GM12878 (cell line): Measurements from ENCODE around the gene PDZRN4. TPM values are rescaled to one million over a fixed set of nuclear protein-coding genes. Genes with fewer than 3 reads are reported as not detected.

Source experiments
- ATAC-seq: fragments of 200-7000 bp; cut with Tn5 transposase; 3 replicates; pipeline ENCODE4 v1.9.1; 2020; ENCODE audit warnings: mild to moderate bottlenecking, moderate library complexity
- BruUV-seq: library from RNA; stranded (reverse); fragments of 400-500 nt; replicated peaks from 2 replicates; lab custom pipeline; 2021; lab: Mats Ljungman, UMichigan
- CTCF ChIA-PET: fragments of 300-600 bp; sonication (Branson Sonifier 250); formaldehyde crosslinking; extraction: SDS; loops from one replicate; lab custom pipeline; 2021; ENCODE audit warnings: inconsistent platforms; lab: Yijun Ruan, JAX
- POLR2A ChIA-PET: fragments of 350-600 bp; formaldehyde crosslinking; extraction: SDS; loops from one replicate; lab custom pipeline; 2021; ENCODE audit warnings: inconsistent platforms; lab: Charles Lee
- RAD21 ChIA-PET: fragments of 300-600 bp; sonication (Branson Sonifier 250); formaldehyde crosslinking; loops from one replicate; lab custom pipeline; 2023; ENCODE audit warnings: antibody characterized with exemption; ENCODE audit not compliant: unreplicated experiment; lab: Charles Lee
- SMC1A ChIA-PET: fragments of 300-600 bp; sonication (Branson Sonifier 250); formaldehyde crosslinking; loops from one replicate; lab custom pipeline; 2023; ENCODE audit not compliant: unreplicated experiment, uncharacterized antibody; lab: Charles Lee
- DNase-seq: peaks from one replicate; pipeline ENCODE4 v3.0.0-alpha.2; 2011; ENCODE audit warnings: low read depth, low spot score
- FAIRE-seq: peaks from 3 replicates; lab custom pipeline; 2011; peaks lifted over from hg19 to GRCh38; lab: Jason Lieb, UNC
- H2AFZ ChIP-seq: 2 replicates; pipeline ENCODE4 v1.6.0; 2011; ENCODE audit warnings: low read depth, low read length, control low read depth; ENCODE audit not compliant: control insufficient read depth
- H3K27ac ChIP-seq: 2 replicates; pipeline ENCODE4 v1.5.1; 2011; ENCODE audit warnings: control low read depth; ENCODE audit not compliant: control insufficient read depth, insufficient read depth
- H3K27me3 ChIP-seq, 2 experiments: replicated peaks in 1 of 2; 2 replicates each; pipeline versions ENCODE4 v1.6.0 to v1.6.1; 2011; ENCODE audit warnings: low read length in 1 of 2; ENCODE audit not compliant: control insufficient read depth in 2 of 2, insufficient read depth in 2 of 2
- H3K36me3 ChIP-seq, 2 experiments: 2 replicates each; pipeline ENCODE4 v1.5.1; 2011; ENCODE audit warnings: low read length in 1 of 2; ENCODE audit not compliant: control insufficient read depth in 2 of 2, insufficient read depth in 2 of 2
- H3K4me1 ChIP-seq: 2 replicates; pipeline ENCODE4 v1.6.1; 2011; ENCODE audit warnings: mild to moderate bottlenecking, low read length, moderate library complexity, mixed read lengths; ENCODE audit not compliant: control insufficient read depth, insufficient read depth
- H3K4me2 ChIP-seq: 2 replicates; pipeline ENCODE4 v1.6.0; 2011; ENCODE audit warnings: control low read depth; ENCODE audit not compliant: control insufficient read depth, insufficient read depth
- H3K4me3 ChIP-seq: fragments of 200-600 bp; sonication (generic); 2 replicates; pipeline ENCODE4 v1.5.1; 2016
- H3K79me2 ChIP-seq: 2 replicates; pipeline ENCODE4 v1.6.0; 2011; ENCODE audit warnings: low read length; ENCODE audit not compliant: control insufficient read depth, insufficient read depth
- H3K9ac ChIP-seq: 2 replicates; pipeline ENCODE4 v1.8.0; 2011; ENCODE audit warnings: low read length, control low read depth, mixed read lengths; ENCODE audit not compliant: control insufficient read depth, insufficient read depth
- H3K9me3 ChIP-seq: replicated peaks from 3 replicates; pipeline ENCODE4 v1.5.1; 2011; ENCODE audit warnings: mild to moderate bottlenecking, low read length; ENCODE audit not compliant: control insufficient read depth, insufficient read depth
- H4K20me1 ChIP-seq: 2 replicates; pipeline ENCODE4 v1.6.0; 2011; ENCODE audit not compliant: control insufficient read depth, insufficient read depth
- ATF7 ChIP-seq: fragments of 450-650 bp; IDR thresholded peaks from 2 replicates; pipeline ENCODE4 v1.6.1; 2016; ENCODE audit warnings: low read depth, mild to moderate bottlenecking
- CBX5 ChIP-seq: sonication (generic); IDR thresholded peaks from 2 replicates; pipeline ENCODE4 v1.6.1; 2016; ENCODE audit warnings: low read depth, moderate library complexity, mild to moderate bottlenecking, inconsistent platforms
- CEBPB ChIP-seq, 2 experiments: fragments of 150-350 bp in 1 of 2; IDR thresholded peaks; 2 replicates each; pipeline ENCODE4 v1.6.1; 2012 to 2014; ENCODE audit warnings: low read depth in 2 of 2, low read length in 2 of 2, borderline replicate concordance in 1 of 2, inconsistent platforms in 1 of 2
- EP300 ChIP-seq, 2 experiments: fragments of 150-350 bp in 1 of 2; IDR thresholded peaks; 2 replicates each; pipeline ENCODE4 v1.6.1; 2011 to 2012; ENCODE audit warnings: low read depth in 2 of 2, low read length in 2 of 2, borderline replicate concordance in 1 of 2, improper control_type of control experiment in 1 of 2, inconsistent platforms in 1 of 2; ENCODE audit not compliant: control insufficient read depth in 1 of 2
- GABPA ChIP-seq: IDR thresholded peaks from 2 replicates; pipeline ENCODE4 v1.6.1; 2014; ENCODE audit warnings: antibody characterized with exemption, low read depth, mild to moderate bottlenecking, inconsistent platforms
- HDAC6 ChIP-seq: fragments of 200-600 bp; sonication (generic); IDR thresholded peaks from one replicate; pipeline ENCODE4 v1.8.0; 2017; ENCODE audit warnings: antibody characterized with exemption; ENCODE audit not compliant: unreplicated experiment
- IRF4 ChIP-seq: IDR thresholded peaks from 2 replicates; pipeline ENCODE4 v1.6.1; 2011; ENCODE audit warnings: low read depth, low read length
- KDM1A ChIP-seq: fragments of 200-600 bp; sonication (generic); IDR thresholded peaks from 2 replicates; pipeline ENCODE4 v1.6.1; 2016; ENCODE audit warnings: borderline replicate concordance
- KLF5 ChIP-seq: fragments of 450-650 bp; IDR thresholded peaks from 2 replicates; pipeline ENCODE4 v1.6.1; 2014; ENCODE audit warnings: mild to moderate bottlenecking; ENCODE audit not compliant: partially characterized antibody
- MTA3 ChIP-seq: IDR thresholded peaks from 2 replicates; pipeline ENCODE4 v1.6.1; 2012; ENCODE audit warnings: low read length, inconsistent platforms, borderline replicate concordance
- MXI1 ChIP-seq: fragments of 150-350 bp; IDR thresholded peaks from 2 replicates; pipeline ENCODE4 v1.6.1; 2011; ENCODE audit warnings: low read depth, mild to moderate bottlenecking, inconsistent platforms, low read length, improper control_type of control experiment
- RUNX3 ChIP-seq: IDR thresholded peaks from 2 replicates; pipeline ENCODE4 v1.6.1; 2012; ENCODE audit warnings: low read length, inconsistent platforms
- SMAD1 ChIP-seq: fragments of 450-650 bp; IDR thresholded peaks from 2 replicates; pipeline ENCODE4 v1.6.1; 2018; ENCODE audit warnings: mild to moderate bottlenecking, low read depth; ENCODE audit not compliant: partially characterized antibody
- SMAD5 ChIP-seq: IDR thresholded peaks from 2 replicates; pipeline ENCODE4 v1.6.1; 2016; ENCODE audit warnings: antibody characterized with exemption, low read depth
- SUPT20H ChIP-seq: IDR thresholded peaks from 2 replicates; pipeline ENCODE4 v1.6.1; 2011; ENCODE audit warnings: low read depth, mild to moderate bottlenecking, low read length, moderate library complexity, borderline replicate concordance; ENCODE audit not compliant: control insufficient read depth
- TARDBP ChIP-seq: IDR thresholded peaks from 2 replicates; pipeline ENCODE4 v1.6.1; 2016; ENCODE audit warnings: borderline replicate concordance
- TBL1XR1 ChIP-seq: IDR thresholded peaks from 2 replicates; pipeline ENCODE4 v1.6.1; 2012; ENCODE audit warnings: low read depth, low read length, improper control_type of control experiment
- TCF7 ChIP-seq: IDR thresholded peaks from 2 replicates; pipeline ENCODE4 v1.6.1; 2014; ENCODE audit warnings: antibody characterized with exemption, borderline replicate concordance
- YBX1 ChIP-seq: fragments of 450-650 bp; IDR thresholded peaks from 2 replicates; pipeline ENCODE4 v1.6.1; 2016; ENCODE audit warnings: antibody characterized with exemption
- WGBS: methylation state at CpG from one replicate; pipeline ENCODE4 v1.1.6; 2016; ENCODE audit warnings: low lambda C conversion rate; ENCODE audit not compliant: insufficient replicate concordance, insufficient coverage; ENCODE audit errors: missing lambda C conversion rate; 5-methylcytosine and 5-hydroxymethylcytosine counted together
- in situ Hi-C: fragments of 300-500 bp; cut with MboI; formaldehyde crosslinking; loops from 9 replicates; pipeline ENCODE4 v1.14.3; 2018; ENCODE audit warnings: mixed read lengths
- intact Hi-C: fragments of 100-400 bp; cut with micrococcal nuclease; formaldehyde crosslinking; loops from one replicate; pipeline ENCODE4 v1.14.2; 2022; ENCODE audit not compliant: unreplicated experiment
- polyA plus RNA-seq, 11 experiments: library from polyadenylated mRNA; depleted of rRNA in 4 of 11; unstranded in 6 of 11; stranded (reverse) in 5 of 11; fragments of >200 nt; fragmentation: Nextera tagmentation in 4 of 11; fragmentation: Illumina TruSeq in 1 of 11; extraction: Ambion mirVana in 4 of 11; extraction: Trizol in 1 of 11; gene quantifications; 1 replicate in 1 of 11; 2 replicates in 10 of 11; pipeline versions ENCODE4 v1.2.1 to v1.2.3, GENCODE V29; 2011 to 2016; ENCODE audit warnings: inconsistent platforms in 2 of 11, missing spikeins in 2 of 11, low read depth in 1 of 11
- total RNA-seq, 4 experiments: library from RNA; depleted of rRNA in 3 of 4; stranded (reverse); fragments of >200 nt in 3 of 4; fragmentation: Illumina TruSeq in 1 of 4; extraction: Trizol in 1 of 4; gene quantifications; 2 replicates each; pipeline versions ENCODE4 v1.2.1 to v1.2.3, GENCODE V29; 2013 to 2021
- TF ChIP-seq, protein P1 (sequence below): IDR thresholded peaks from 2 replicates; pipeline ENCODE4 v1.6.1; 2011; ENCODE audit warnings: mild to moderate bottlenecking, low read depth, low read length, moderate library complexity; ENCODE audit not compliant: insufficient replicate concordance
- TF ChIP-seq, protein P2 (sequence below): fragments of 450-650 bp; conservative IDR thresholded peaks from 2 replicates; pipeline ENCODE4 v1.6.1; 2017; ENCODE audit warnings: mild to moderate bottlenecking, moderate library complexity

Gene PDZRN4
- total and polyA plus RNA-seq, 10 of the 15 experiments (the other 5 are each of a cell fraction or from before 2014, with no cell fraction given): 0.03 TPM; not detected in 9

DNA sequence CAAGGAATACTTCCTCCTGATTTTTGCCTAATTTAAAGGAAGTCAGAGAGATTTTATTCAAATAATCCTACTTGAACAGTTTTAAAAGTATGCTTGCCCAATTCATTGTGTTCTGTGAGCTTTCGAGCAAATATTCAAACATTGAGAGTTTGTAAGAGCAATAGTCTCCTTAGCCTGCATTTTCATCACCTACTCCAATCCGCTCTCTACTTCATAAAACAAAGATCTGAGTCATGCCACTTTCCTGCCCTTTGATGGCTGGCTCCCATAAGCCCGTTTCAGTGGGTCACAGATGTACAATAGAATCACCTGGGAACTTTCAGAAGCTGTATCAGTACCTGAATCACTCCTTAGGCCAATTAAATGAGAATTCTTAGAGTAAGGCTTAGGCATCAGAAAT, 319.2 kb downstream of the PDZRN4 start (continued):
- TF ChIP-seq KDM1A: no peak

DNA sequence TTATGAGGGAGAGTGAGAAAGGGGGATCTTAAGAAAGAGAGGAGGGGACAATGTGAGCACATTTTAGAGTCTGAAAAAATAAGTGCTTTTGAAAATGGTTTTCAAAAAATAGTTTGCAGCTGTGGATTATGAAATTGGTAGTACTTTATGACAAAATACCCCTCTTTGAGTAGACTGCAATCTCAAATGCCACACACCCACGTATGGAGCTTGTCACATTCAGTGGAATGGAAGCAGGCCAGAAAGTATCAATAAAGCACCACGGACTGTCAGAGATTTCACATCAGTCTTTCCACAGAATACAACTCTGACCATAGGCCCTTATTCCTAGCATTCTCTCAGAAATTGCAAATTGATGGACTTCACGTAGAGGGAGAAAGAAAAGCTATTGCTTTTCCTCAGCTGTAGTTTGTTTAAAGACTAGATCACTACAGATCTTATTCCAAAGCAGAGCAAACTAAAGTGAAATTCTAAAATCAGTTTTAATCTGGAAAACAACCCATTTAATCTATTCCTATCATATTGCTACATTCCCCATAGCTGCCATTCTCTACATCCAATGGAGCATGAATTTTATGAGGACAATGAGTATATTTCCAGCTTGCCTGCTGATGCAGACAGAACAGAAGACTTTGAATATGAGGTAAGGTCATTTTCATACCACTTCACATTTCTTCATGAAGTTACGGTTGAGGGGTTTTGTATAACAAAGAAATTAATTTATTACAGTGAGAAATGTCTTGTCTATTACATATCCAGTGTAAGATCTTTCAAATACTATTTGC, 321.3 kb downstream of the PDZRN4 start:
- no peaks in the 10 kb centered on the region for H3K4me1 ChIP-seq
- no peak for DNase-seq

More for the DNA sequence above, 321.3 kb downstream of the PDZRN4 start:
- ChIA-PET SMC1A (interaction anchor here (1.1 kb wide), 1 partner anchor 14 kb away, joined by 4 read pairs; no protein-coding TSS in a partner anchor), RAD21 (no interaction called here), POLR2A (no interaction called here), CTCF (interaction anchor here (0.9 to 1.2 kb wide), 5 partner anchors 9 to 232 kb away, joined by 3 to 5 read pairs (median 3); no protein-coding TSS in a partner anchor)
- TF ChIP-seq CBX5 (no peak), IRF4 (no peak), YBX1 (no peak), CEBPB (IDR thresholded peaks at IDR 0.05; ENCODE audit: borderline replicate concordance in 1 of 2, low read depth in 2 of 2, low read length in 2 of 2) (no peak), TBL1XR1 (no peak), MXI1 (no peak), SMAD5 (no peak), GABPA (no peak), TARDBP (no peak), RUNX3 (no peak), SMAD1 (no peak), MTA3 (no peak), HDAC6 (no peak), KLF5 (no peak), SUPT20H (no peak), EP300 (IDR thresholded peaks at IDR 0.05; ENCODE audit: borderline replicate concordance in 1 of 2, control insufficient read depth in 1 of 2, low read depth in 2 of 2, low read length in 2 of 2) (no peak), ATF7 (no peak), TCF7 (no peak)
- TF ChIP-seq, protein P1, sequence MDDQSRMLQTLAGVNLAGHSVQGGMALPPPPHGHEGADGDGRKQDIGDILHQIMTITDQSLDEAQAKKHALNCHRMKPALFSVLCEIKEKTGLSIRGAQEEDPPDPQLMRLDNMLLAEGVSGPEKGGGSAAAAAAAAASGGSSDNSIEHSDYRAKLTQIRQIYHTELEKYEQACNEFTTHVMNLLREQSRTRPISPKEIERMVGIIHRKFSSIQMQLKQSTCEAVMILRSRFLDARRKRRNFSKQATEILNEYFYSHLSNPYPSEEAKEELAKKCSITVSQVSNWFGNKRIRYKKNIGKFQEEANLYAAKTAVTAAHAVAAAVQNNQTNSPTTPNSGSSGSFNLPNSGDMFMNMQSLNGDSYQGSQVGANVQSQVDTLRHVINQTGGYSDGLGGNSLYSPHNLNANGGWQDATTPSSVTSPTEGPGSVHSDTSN: no peak
- TF ChIP-seq, protein P2, sequence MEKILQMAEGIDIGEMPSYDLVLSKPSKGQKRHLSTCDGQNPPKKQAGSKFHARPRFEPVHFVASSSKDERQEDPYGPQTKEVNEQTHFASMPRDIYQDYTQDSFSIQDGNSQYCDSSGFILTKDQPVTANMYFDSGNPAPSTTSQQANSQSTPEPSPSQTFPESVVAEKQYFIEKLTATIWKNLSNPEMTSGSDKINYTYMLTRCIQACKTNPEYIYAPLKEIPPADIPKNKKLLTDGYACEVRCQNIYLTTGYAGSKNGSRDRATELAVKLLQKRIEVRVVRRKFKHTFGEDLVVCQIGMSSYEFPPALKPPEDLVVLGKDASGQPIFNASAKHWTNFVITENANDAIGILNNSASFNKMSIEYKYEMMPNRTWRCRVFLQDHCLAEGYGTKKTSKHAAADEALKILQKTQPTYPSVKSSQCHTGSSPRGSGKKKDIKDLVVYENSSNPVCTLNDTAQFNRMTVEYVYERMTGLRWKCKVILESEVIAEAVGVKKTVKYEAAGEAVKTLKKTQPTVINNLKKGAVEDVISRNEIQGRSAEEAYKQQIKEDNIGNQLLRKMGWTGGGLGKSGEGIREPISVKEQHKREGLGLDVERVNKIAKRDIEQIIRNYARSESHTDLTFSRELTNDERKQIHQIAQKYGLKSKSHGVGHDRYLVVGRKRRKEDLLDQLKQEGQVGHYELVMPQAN: no peak
- no peaks in the 10 kb centered on the region for H4K20me1 ChIP-seq
- FAIRE-seq (no peak), ATAC-seq (no peak)
- H2AFZ ChIP-seq: no peak overlapping the region
- no peak overlapping the region for H3K9ac ChIP-seq
- no peaks in the 10 kb centered on the region for H3K36me3 ChIP-seq
- 2% methylated on average over 4 of the region's 4 CpGs for WGBS
- no peaks in the 10 kb centered on the region for H3K9me3 ChIP-seq
- BruUV-seq: no TSS peak
- H3K27me3 ChIP-seq: 0 out of 4 replicates have a peak, but pooled peaks cover 0 to 3% of the 10 kb centered on the region in 2 experiments
- no peaks in the 10 kb centered on the region for H3K79me2 ChIP-seq
- no peak overlapping the region for H3K27ac ChIP-seq
- H3K4me3 ChIP-seq: no peak overlapping the region
- in situ Hi-C loops: no loop called here
- H3K4me2 ChIP-seq: no peak overlapping the region
- intact Hi-C loops: loop anchor here (10.0 kb wide), 1 partner anchor 515 kb away; no protein-coding TSS in a partner anchor
